CD4-positive, alpha-beta T cell (primary cell): ENCODE measurements around the gene FSTL4. TPM values are rescaled to one million over a fixed set of nuclear protein-coding genes. Genes with fewer than 3 reads are reported as not detected.

Source experiments
- ATAC-seq: fragments of 200-7000 bp; cut with Tn5 transposase; one replicate; pipeline ENCODE4 v1.10.0; 2022; ENCODE audit warnings: mild to moderate bottlenecking; ENCODE audit not compliant: poor library complexity
- CTCF ChIA-PET: fragments of 350-600 bp; sonication (Branson Sonifier 250); formaldehyde crosslinking; loops from one replicate; lab custom pipeline; 2021; ENCODE audit warnings: antibody characterized with exemption, inconsistent platforms; lab: Charles Lee
- POLR2A ChIA-PET: fragments of 350-600 bp; sonication (Branson Sonifier 250); formaldehyde crosslinking; loops from one replicate; lab custom pipeline; 2021; ENCODE audit warnings: antibody characterized with exemption, inconsistent platforms; lab: Charles Lee
- DNase-seq, 14 experiments: peaks; one replicate each; pipeline ENCODE4 v3.0.0-alpha.2; 2013 to 2020; ENCODE audit warnings: mixed read lengths in 2 of 14
- H3K27ac ChIP-seq, 2 donors: one replicate each; pipeline versions ENCODE4 v1.5.1 to v1.7.0; 2013; ENCODE audit warnings: low read length in 2 of 2, low read depth in 1 of 2, mild to moderate bottlenecking in 1 of 2
- H3K27me3 ChIP-seq, 2 experiments: 1 replicate in 1 of 2; 2 replicates in 1 of 2; pipeline versions ENCODE4 v1.6.1 to v1.7.0; 2013; ENCODE audit warnings: low read length in 2 of 2, control low read depth in 1 of 2, mild to moderate bottlenecking in 1 of 2, moderate library complexity in 1 of 2; ENCODE audit not compliant: insufficient read depth in 2 of 2, control insufficient read depth in 1 of 2
- H3K36me3 ChIP-seq: one replicate; pipeline ENCODE4 v1.6.1; 2013; ENCODE audit warnings: low read length, control low read depth; ENCODE audit not compliant: insufficient read depth
- H3K4me1 ChIP-seq: one replicate; pipeline ENCODE4 v1.6.1; 2013; ENCODE audit warnings: low read length, control low read depth; ENCODE audit not compliant: insufficient read depth
- H3K4me3 ChIP-seq: one replicate; pipeline ENCODE4 v1.5.1; 2013; ENCODE audit warnings: mild to moderate bottlenecking, low read length, moderate library complexity
- H3K9me3 ChIP-seq, 2 experiments: 1 replicate in 1 of 2; 2 replicates in 1 of 2; pipeline versions ENCODE4 v1.6.1 to v1.7.0; 2013; ENCODE audit warnings: low read length in 2 of 2, mild to moderate bottlenecking in 2 of 2, control low read depth in 1 of 2, moderate library complexity in 1 of 2; ENCODE audit not compliant: control insufficient read depth in 1 of 2, insufficient read depth in 1 of 2
- H3K27ac Mint-ChIP-seq: one replicate; pipeline ENCODE4 v1.8.0; 2020; ENCODE audit warnings: mixed read lengths
- H3K27me3 Mint-ChIP-seq: one replicate; pipeline ENCODE4 v1.8.0; 2021; ENCODE audit warnings: mixed read lengths
- H3K36me3 Mint-ChIP-seq: one replicate; pipeline ENCODE4 v1.8.0; 2021; ENCODE audit warnings: low read depth, mixed read lengths
- H3K4me1 Mint-ChIP-seq: one replicate; pipeline ENCODE4 v1.8.0; 2021; ENCODE audit warnings: low read depth, mixed read lengths
- H3K4me3 Mint-ChIP-seq: one replicate; pipeline ENCODE4 v1.8.0; 2020; ENCODE audit warnings: mild to moderate bottlenecking, mixed read lengths
- H3K9me3 Mint-ChIP-seq: one replicate; pipeline ENCODE4 v1.8.0; 2020; ENCODE audit warnings: mixed read lengths
- CTCF ChIP-seq: fragments of 200-600 bp; IDR thresholded peaks from one replicate; pipeline ENCODE4 v1.8.0; 2022; ENCODE audit warnings: antibody characterized with exemption, mild to moderate bottlenecking
- intact Hi-C, 2 experiments: fragments of 100-400 bp; cut with DNase I in 1 of 2; cut with micrococcal nuclease in 1 of 2; formaldehyde crosslinking; loops; one replicate each; pipeline versions ENCODE4 v1.15.1 to v1.9.0; 2023 to 2025; cut with DNase I, micrococcal nuclease
- total RNA-seq, 174 experiments: library from RNA in 2 of 174; stranded (reverse) in 2 of 174; gene quantifications; one replicate each; pipeline ENCODE4 v1.2.3 and lab custom pipeline; 2021 to 2026

FSTL4 gene
- total RNA-seq, 2 experiments from 2014 or later, result not detected

GRCh38 chr5:133528841-133529240 is 83.5 kb downstream of the FSTL4 start:
- Mint-ChIP-seq H3K36me3 (no peaks in the 10 kb centered on the region), H3K9me3 (no peaks in the 10 kb centered on the region), H3K4me3 (no peak overlapping the region), H3K4me1 (no peaks in the 10 kb centered on the region), H3K27me3 (peaks cover 6% of the 10 kb centered on the region), H3K27ac (no peak overlapping the region)
- POLR2A ChIA-PET, result no interaction called here
- Histone ChIP-seq H3K4me3 (no peak overlapping the region), H3K9me3 (no peaks in the 10 kb centered on the region), H3K27ac (no peak overlapping the region), H3K36me3 (no peaks in the 10 kb centered on the region), H3K4me1 (no peaks in the 10 kb centered on the region), H3K27me3 (no peaks in the 10 kb centered on the region)
- DNase-seq, result no peak
- CTCF ChIA-PET, result no interaction called here
- intact Hi-C loops, result no loop called here
- ATAC-seq, result no peak
- TF ChIP-seq CTCF, result no peak

- H3K4me3 ChIP-seq, result no peak overlapping the region
- H3K4me1 ChIP-seq, result no peaks in the 10 kb centered on the region
- H3K27ac ChIP-seq, result no peak overlapping the region
- Mint-ChIP-seq H3K36me3 (no peaks in the 10 kb centered on the region), H3K27ac (no peak overlapping the region), H3K4me1 (no peaks in the 10 kb centered on the region), H3K27me3 (peaks cover 10% of the 10 kb centered on the region), H3K4me3 (no peak overlapping the region), H3K9me3 (no peaks in the 10 kb centered on the region)
- no peak for TF ChIP-seq CTCF
- ChIA-PET POLR2A (no interaction called here), CTCF (no interaction called here)
- DNase-seq (no peak), ATAC-seq (no peak)
- intact Hi-C loops, result no loop called here
- no peaks in the 10 kb centered on the region for H3K9me3 ChIP-seq
- no peaks in the 10 kb centered on the region for H3K36me3 ChIP-seq
- peaks cover 0 to 1% of the 10 kb centered on the region in 2 experiments for H3K27me3 ChIP-seq
These were observed 85.0 kb downstream of the FSTL4 start for GRCh38 chr5:133527311-133527710.

- Mint-ChIP-seq H3K4me1 (no peaks in the 10 kb centered on the region), H3K27me3 (peaks cover 11% of the 10 kb centered on the region), H3K4me3 (no peak overlapping the region), H3K9me3 (no peaks in the 10 kb centered on the region), H3K27ac (no peak overlapping the region), H3K36me3 (no peaks in the 10 kb centered on the region)
- no peak for ATAC-seq
- no peaks in the 10 kb centered on the region for H3K4me1 ChIP-seq
- ChIA-PET POLR2A (no interaction called here), CTCF (no interaction called here)
- H3K36me3 ChIP-seq, result no peaks in the 10 kb centered on the region
- no peaks in the 10 kb centered on the region for H3K9me3 ChIP-seq
- TF ChIP-seq CTCF, result no peak
- no peak overlapping the region for H3K4me3 ChIP-seq
- intact Hi-C loops, result loop anchor here in 1 of 2 experiments (1.0 kb wide), 1 partner anchor 31 kb away; no protein-coding TSS in a partner anchor
- DNase-seq, result no peak
- peaks cover 0 to 2% of the 10 kb centered on the region in 2 experiments for H3K27me3 ChIP-seq
- no peak overlapping the region for H3K27ac ChIP-seq
These were observed 86.0 kb downstream of the FSTL4 start for GRCh38 chr5:133526368-133526767.
